Heart left ventricle (tissue), 13 donors: Measurements from ENCODE around the gene TFPT.

Source experiments
- CTCF ChIP-seq, 12 donors: fragments of 200-600 bp; sonication (generic) in 4 of 12; IDR thresholded peaks; one replicate each; pipeline versions ENCODE4 v1.5.0 to v1.8.0; 2018 to 2022; ENCODE audit warnings: antibody characterized with exemption in 12 of 12, mild to moderate bottlenecking in 5 of 12
- POLR2A ChIP-seq, 2 donors: fragments of 450-650 bp; IDR thresholded peaks; one replicate each; pipeline ENCODE4 v1.6.1; 2017; ENCODE audit warnings: antibody characterized with exemption in 2 of 2, mild to moderate bottlenecking in 2 of 2, moderate library complexity in 2 of 2
- donor health status: ischemic (EF 13 %, LVEDD 7.1; RV severe dilation, severe dysfunction).
- donor health status: DM: no; HTN: yes; CAD: no.
- donor health status: DM: no; HTN: no; CAD: no.
- donor health status: ischemic (EF 25% LVEDD 6.9; RV normal size, moderate dysfunction).
- donor health status: ischemic (EF 25% LVEDD 5.7; RV mildly dilated, moderate dysfunction).
- donor health status: ischemic (EF 35%, LVEDD 5.7; RV mildly dilated, moderate dysfunction).
- donor health status: nonischemic (EF 11% LVEDD 7.7; RV severe dilation, severe dysfunction).
- donor health status: DM: yes; HTN: yes; CAD: no.
- donor health status: PGD.
- donor health status: ischemic (EF 29% LVEDD 5.4; RV normal size, mild dysfunction).
- donor health status: nonischemic (EF 23%, LVEDD 6.1; RV moderate dilation, normal function).

GRCh38 chr19:54114340-54115108 lies 933 bp downstream of the TFPT start:
- TF ChIP-seq CTCF (IDR thresholded peaks at IDR 0.05) (no peak), POLR2A (IDR thresholded peaks at IDR 0.05) (no peak)
